NCI-H1417 treated with DMSO at 0.1 percent for 48 hours (cell line): ENCODE results near the gene SASH3.

ENCODE experiments used
- DNase-seq: peaks from one replicate; lab custom pipeline; 2025; lab: John Stamatoyannopoulos, UW

SASH3 gene

DNA sequence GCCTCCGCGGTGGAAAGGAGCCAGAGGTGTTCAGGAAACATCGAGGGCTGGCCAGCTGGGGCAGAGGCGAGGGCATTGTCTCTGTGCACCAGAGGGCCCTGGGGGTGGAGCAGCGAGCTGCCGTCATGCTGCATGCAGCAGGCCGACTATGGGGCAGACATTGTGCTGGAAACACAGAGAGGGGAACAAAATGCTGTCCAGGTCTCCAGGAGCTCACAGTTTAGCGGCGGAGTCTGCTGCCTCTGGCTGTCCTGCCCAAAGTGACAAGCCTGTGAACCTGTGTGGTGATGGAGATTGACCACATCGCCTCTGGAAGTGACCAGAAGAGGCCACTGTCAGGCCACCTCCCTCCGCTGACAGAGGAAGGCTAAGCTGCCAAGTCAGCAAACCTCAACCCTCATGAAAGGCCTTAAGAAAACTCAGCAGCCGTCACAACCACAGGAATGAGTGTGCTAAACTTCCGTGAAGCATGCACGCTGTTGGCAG lies 20.1 kb upstream of the SASH3 start:
- DNase-seq: no peak

GRCh38 chrX:129760155-129760554 lies 19.6 kb upstream of the SASH3 start:
- no peak for DNase-seq

- DNase-seq: no peak
Measured at GRCh38 chrX:129760981-129761380, 18.8 kb upstream of the SASH3 start.

DNA sequence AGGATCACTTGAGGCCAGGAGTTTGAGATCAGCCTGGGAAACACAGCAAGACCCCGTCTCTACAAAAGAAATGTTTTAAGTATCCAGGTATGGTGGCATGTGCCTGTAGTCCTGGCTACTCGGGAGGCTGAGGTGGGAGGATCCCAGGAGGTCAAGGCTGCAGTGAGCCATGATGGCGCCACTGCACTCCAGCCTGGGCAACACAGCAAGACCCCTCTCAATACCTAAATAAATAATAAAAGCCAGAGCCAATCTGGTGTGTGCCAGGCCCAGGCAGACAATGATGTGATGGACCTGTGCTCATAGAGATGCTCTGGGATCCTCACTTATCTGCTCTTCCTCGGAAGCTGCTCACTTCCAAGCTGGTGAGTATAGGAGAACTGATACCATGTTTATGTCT lies 18.2 kb upstream of the SASH3 start:
- DNase-seq: no peak

DNA sequence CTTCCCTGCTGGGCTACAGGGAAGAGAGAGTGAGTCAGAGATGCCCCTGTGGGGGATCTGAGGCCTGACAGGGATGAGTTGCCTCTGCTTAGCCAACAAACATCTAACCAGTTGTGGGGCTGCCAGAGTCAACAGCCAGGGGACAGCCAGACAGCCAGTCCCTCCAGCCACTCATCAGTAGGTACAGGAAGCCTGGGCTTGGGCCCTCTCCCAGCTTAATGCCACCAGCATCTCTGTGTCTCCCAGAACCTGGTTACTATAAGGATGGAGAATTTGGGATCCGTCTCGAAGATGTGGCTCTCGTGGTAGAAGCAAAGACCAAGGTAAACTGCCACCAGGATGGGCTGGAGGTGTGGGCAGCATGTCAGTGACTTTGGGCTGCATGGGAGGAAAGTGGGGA lies 17.3 kb upstream of the SASH3 start:
- no peak for DNase-seq

DNA sequence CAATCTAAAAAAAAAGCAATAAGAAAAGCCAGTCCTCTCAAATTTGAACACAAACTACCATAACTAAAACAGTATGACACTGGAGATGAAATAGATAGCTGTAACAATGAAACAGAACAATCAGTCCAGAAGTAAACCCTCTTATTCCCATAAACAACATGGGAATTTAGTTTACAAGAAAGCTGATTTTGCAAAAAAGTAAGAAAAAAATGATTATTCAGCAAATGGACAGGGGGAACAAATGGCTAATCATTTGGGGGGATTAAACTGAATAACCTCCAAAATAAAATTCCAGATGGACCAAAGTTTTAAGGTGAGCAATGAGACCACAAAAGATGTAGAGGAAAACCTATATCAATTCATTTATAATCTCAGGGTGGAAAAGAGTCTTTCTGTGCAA lies 16.1 kb upstream of the SASH3 start:
- no peak for DNase-seq

GRCh38 chrX:129768186-129768585 lies 11.6 kb upstream of the SASH3 start:
- no peak for DNase-seq

DNA sequence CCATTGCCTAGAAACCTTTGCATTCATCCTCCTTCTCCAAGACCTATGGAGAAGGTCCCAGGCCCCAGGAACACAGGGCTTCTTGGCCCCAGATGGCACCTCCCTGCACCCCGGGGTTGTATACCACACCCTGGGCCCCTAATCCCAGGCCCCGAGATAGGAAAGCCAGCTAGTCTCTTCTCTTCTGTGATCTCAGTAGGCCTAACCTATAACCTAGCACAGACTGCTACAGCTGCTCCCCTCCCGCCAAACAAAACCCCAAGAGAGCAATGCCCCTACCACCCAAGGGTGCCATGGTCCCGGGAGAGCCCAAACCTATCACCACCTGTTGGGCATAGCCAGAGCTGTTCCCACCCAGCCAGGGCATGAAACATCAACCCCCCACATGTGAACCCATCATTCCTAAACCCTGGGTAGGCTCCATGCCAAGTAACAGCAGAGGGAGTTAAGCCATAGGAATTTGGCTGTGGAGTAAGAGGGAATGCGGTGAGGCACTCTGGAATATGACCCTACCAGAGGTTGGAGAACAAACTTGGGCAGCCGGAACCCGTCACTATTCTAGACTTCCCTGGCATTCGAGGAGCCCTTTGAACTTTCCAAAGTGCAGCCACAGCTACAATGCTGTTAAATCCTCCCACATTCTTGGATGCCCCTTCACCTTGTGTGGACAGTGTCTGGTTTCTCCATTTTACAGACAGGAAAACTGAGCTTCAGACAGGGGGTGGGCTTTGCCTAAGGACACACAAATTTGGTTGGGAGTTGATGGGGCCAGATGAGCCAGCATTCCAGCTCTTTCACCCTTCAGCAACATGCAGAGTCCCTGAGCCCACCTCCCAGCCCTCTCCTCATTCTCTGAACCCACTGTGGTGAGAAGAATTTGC lies 10.9 kb upstream of the SASH3 start:
- DNase-seq: no peak

DNA sequence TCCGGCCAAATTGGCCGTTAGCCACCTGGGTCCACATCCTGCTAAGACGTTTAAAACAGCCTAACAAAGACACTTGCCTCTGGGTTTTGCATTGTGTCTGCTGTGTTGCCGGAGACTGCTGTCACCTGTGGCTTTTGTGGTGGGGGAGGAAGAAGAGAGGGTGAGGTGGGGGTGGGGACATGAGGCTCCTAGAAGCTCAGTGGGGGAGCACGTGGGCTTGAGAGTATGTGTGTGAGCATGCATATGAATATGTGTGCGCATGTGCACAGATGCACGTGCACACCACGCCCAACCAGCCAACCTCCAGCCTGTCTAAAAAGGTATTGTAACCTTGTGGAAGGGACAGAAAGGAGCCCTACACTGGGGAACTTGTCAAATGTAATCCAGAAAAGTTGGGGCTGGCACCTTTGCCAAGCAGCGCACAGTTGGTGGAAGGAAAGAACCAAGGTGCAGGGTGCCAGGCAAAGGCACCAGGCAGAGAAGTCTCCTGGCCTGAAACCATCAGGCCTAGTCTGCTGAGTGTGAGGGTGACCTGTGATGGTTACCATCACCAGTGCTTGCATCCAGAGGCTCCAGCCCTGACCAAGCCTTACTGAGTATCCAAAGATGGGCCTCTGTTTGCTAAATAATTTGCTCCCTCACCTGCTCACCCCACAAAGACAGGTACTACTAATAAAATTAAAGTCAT lies 10.1 kb upstream of the SASH3 start:
- no peak for DNase-seq

DNA sequence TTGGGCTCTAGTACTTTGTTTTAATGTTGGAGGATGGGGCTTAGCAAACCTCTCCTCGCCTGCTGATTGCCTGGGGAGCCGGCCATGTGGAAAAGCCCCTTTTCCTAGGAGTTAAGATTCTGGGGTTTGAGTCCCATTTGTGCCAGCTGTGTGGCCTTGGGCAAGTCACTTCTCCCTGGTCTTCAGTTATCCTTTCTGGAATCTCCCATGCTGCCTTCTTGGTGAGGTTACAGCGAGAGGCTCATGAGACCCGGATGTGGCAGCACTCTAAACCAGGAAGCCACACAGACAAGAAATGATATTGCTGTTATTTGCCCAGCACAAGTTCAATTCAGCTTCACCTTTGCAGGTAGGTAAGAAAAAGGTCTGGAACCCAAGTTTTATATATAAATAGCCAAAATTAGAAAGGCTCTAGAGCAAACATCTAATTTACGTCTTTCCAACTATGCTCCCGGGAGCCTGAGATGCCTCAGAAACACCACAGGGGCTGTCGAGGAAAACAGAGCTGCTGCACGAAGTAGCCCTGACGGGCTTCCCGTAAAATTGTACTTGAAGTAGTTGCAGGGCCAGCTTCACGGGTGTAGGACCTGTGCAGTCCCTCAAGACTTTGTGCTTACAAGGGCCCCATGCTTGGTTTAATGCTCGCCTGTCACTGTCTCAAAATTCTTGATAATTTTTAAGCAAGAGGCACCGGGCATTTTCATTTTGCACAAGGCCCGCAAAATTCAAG lies 8.3 kb upstream of the SASH3 start:
- DNase-seq: no peak

DNA sequence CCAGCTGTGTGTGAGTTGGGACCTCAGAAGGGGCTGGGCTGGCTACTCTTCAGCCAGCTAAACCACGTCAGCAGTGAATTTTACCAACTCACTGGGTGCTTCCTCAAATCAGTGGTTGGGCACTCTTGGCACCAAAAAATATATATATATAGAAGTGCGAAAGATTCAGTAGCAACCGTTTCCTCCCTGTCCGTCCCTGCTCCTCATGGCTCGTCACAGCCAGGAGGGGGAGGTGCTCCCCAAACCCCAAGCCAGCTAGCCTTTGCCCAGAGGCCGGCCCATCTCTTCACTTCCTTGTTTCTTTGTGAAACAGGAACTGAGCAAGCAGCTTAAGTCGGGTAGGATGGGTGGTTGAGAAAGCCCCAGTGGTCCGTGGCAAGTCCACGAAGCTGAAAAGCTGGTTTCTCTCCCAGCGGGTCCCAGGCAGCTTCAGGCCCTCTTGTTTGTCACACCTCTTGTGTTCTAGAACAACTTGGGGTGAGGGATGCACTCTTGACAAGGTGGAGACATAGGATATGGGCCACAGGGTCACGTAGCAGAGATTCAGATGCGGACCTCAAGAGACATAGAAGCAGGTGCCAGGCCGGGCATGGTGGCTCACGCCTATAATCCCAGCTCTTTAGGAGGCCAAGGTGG lies 6.8 kb upstream of the SASH3 start:
- no peak for DNase-seq

- no peak for DNase-seq
Measured at GRCh38 chrX:129773649-129774458, 5.9 kb upstream of the SASH3 start.

- DNase-seq: no peak
Measured at GRCh38 chrX:129777218-129778030, 2.3 kb upstream of the SASH3 start.

GRCh38 chrX:129779086-129779672 lies 570 bp upstream of the SASH3 start:
- no peak for DNase-seq

- no peak for DNase-seq
Measured at GRCh38 chrX:129780441-129781105, 824 bp downstream of the SASH3 start.

DNA sequence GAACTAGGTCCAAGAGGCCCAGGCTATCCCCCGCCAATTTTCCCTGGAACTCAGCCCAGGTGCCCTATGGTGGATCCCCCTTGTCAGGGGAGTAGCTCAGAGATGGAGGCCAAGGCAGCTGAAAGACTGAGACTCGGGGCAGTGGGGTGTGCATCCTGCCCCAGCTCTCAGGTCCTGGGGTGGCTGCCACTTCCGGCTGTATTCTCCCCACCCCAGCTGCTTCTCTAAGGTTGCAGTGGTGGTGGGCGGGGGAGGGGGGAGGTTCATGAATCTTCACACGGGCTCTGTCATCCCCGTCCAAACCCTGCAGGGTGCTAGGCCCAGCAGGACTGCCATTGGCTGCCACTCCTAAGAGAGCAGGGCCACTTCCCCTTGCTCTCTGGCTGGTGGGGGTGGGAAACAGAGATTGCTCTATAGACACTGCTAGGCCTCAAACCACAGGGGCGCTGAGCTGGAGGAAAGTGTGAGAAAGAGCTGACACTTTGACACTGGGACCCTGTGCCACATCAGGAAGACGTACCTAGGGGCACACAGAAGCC lies 1.5 kb downstream of the SASH3 start:
- no peak for DNase-seq

DNA sequence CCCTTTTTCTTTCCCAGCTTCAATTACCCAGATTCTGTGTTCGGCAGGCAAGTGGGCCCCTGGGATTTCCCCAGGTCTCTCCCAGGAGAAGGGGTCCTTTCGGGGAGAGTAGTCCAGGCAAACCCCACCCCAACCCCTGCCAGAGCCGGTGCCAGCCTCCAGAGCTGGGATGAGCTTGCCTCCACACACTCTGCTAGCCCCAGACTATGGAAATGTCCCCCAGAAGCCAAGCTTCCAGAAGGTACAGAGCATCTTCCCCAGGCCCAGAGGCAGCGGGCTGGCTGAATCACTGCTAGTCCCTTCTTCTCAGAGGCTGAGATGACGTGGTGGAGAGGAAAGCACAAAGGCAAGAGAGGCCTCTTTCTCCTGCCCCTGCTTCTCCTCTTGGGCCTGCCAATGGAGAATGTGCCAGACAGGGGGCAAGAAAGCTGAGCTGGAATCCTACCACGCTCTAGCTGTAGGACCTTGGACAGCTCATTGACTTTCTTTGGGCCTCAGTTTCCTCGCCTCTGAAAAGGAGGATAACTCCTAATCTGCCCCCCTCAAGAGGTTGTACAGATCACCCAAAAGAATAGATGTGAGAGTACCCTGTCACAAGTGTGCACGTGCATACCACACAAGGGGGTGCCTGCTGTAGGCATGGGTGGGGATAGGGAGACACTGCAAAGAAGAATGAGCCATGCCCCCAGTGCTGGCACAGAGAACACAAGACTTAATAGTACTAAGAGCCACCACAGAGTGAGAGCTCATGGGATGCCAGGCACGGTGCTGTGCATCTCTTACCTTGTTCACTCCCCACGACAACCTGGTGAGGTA lies 2.1 kb downstream of the SASH3 start:
- DNase-seq: no peak

DNA sequence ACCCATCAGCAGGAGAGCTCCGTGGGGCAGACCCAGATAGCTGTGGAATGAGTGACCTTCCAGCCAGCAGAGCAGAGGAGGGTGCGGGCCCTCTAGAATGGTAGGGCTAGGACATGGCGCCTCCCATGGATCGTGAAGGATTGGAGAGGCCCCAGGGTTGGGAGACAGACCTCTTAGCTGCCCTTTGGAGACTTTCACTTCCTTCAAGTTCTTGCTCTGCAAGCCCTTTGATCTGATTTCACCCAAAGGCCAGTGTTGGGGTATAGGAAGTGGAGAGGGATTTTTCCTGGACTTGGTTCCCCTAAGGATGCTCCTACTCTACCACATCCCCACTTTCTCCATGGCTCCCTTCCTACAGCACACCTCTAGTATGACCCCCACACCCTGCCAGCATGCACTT lies 3.0 kb downstream of the SASH3 start:
- no peak for DNase-seq
